Stomach (tissue), 9 donors: ENCODE data around the gene NANP. TPM values are rescaled to one million over a fixed set of nuclear protein-coding genes. Genes with fewer than 3 reads are reported as not detected.
"Not testable (repeated sequence)": the region's sequence is repeated elsewhere in the genome, so short reads cannot be mapped to it uniquely, and the experiment has no call there.

Experiments used
- DNase-seq, 2 donors: peaks; one replicate each; pipeline versions ENCODE4 v3.0.0 to v3.0.0-alpha.2; 2013 to 2019
- H3K27ac ChIP-seq, 5 donors: fragments of 200-600 bp in 4 of 5; sonication (generic) in 4 of 5; one replicate each; pipeline ENCODE4 v1.5.1; 2013 to 2019; ENCODE audit warnings: mild to moderate bottlenecking in 1 of 5, moderate library complexity in 1 of 5
- H3K27me3 ChIP-seq, 3 donors: fragments of 200-600 bp; sonication (generic); one replicate each; pipeline ENCODE4 v1.5.1; 2017 to 2019; ENCODE audit warnings: mixed run types in 1 of 3
- H3K36me3 ChIP-seq, 4 donors: fragments of 200-600 bp; sonication (generic); 1 replicate in 3 of 4; 2 replicates in 1 of 4; pipeline ENCODE4 v1.5.1; 2016 to 2019
- H3K4me1 ChIP-seq, 4 donors: fragments of 200-600 bp; sonication (generic); one replicate each; pipeline ENCODE4 v1.5.1; 2016 to 2019
- H3K4me3 ChIP-seq, 4 donors: fragments of 200-600 bp; sonication (generic) in 3 of 4; one replicate each; pipeline ENCODE4 v1.5.1; 2016 to 2019; ENCODE audit warnings: mild to moderate bottlenecking in 1 of 4
- H3K9me3 ChIP-seq, 4 donors: fragments of 200-600 bp; sonication (generic); one replicate each; pipeline ENCODE4 v1.5.1; 2016 to 2019
- EP300 ChIP-seq: sonication (generic); formaldehyde crosslinking; IDR thresholded peaks from one replicate; pipeline ENCODE4 v1.6.1; 2017; ENCODE audit warnings: antibody characterized with exemption
- POLR2A ChIP-seq, 4 donors: fragments of 450-650 bp; IDR thresholded peaks; one replicate each; pipeline ENCODE4 v1.6.1; 2016; ENCODE audit warnings: antibody characterized with exemption in 4 of 4, control low read depth in 2 of 4, mild to moderate bottlenecking in 1 of 4, moderate library complexity in 1 of 4
- POLR2AphosphoS5 ChIP-seq, 3 donors: sonication (generic); formaldehyde crosslinking; IDR thresholded peaks; one replicate each; pipeline ENCODE4 v1.6.1; 2016; ENCODE audit warnings: antibody characterized with exemption in 3 of 3
- WGBS, 5 donors: extraction: QIAGEN DNeasy Blood & Tissue Kit in 3 of 5; methylation state at CpG; one replicate each; pipeline versions ENCODE4 v1.1.5 to v1.1.7; 2013 to 2018; 5-methylcytosine and 5-hydroxymethylcytosine counted together
- intact Hi-C: fragments of 100-400 bp; cut with DNase I; formaldehyde crosslinking; loops from one replicate; pipeline ENCODE4 v1.15.1; 2023; ENCODE audit warnings: low total_unique reads
- polyA plus RNA-seq, 3 donors: library from polyadenylated mRNA; stranded (reverse); fragments of 200-250 nt; gene quantifications; one replicate each; pipeline ENCODE4 v1.2.3, GENCODE V29; 2013
- total RNA-seq, 5 donors: library from RNA; depleted of rRNA; stranded (reverse); fragments of >200 nt; gene quantifications; one replicate each; pipeline versions ENCODE4 v1.1.0 to v1.2.3, GENCODE V29; 2014 to 2016
- TF ChIP-seq, protein P1 (sequence below), 7 experiments: fragments of 450-650 bp in 4 of 7; fragments of 200-600 bp in 3 of 7; sonication (generic) in 3 of 7; IDR thresholded peaks; one replicate each; pipeline ENCODE4 v1.5.1; 2016 to 2019; ENCODE audit warnings: antibody characterized with exemption in 7 of 7, control low read depth in 2 of 7, mild to moderate bottlenecking in 1 of 7
- donor health status: healthy with polysubstance abuse.
- donor health status: Bipolar disorder and iron deficiency.
- donor health status: healthy.

Gene NANP
- total and polyA plus RNA-seq, 8 donors: under 0.01 to 5.7 (median 1.8) TPM

DNA sequence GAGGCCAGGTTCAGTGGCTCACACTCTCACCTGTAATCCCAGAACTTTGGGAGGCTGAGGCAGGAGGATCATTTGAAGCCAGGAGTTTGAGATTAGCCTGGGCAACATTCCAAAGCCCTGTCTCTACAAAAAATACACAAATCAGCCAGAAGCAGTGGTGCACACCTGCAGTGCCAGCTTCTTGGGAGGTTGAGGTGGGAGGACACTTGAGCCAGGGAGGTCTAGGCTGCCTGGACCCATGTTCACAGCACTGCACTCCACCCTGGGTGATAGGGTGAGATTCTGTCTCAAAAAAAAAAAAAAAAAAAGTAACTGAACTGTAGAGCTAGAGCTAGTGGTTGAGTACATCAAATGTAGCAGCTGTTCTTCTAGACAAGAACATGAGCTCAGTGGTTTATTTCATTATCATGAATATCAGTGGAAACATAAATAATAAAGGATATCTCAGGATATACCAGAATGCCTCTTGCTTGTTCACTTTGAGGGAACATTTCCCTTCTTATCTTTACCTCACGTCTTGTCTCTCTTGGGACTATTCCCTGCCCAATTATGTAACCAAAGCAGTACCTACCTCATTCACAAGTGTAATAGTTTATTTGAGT is 17.6 kb downstream of the NANP start:
- Histone ChIP-seq H3K4me1 (no peaks in the 10 kb centered on the region), H3K27ac (no peak overlapping the region), H3K9me3 (no peaks in the 10 kb centered on the region), H3K27me3 (no peaks in the 10 kb centered on the region), H3K4me3 (no peak overlapping the region), H3K36me3 (no peaks in the 10 kb centered on the region)
- 41 to 74% (median 46%) methylated on average over 1 of the region's 1 CpG for WGBS, 5 donors
- no peak for DNase-seq
- intact Hi-C loops: no loop called here
- TF ChIP-seq POLR2AphosphoS5 (IDR thresholded peaks at IDR 0.05) (no peak), EP300 (no peak), POLR2A (IDR thresholded peaks at IDR 0.05) (no peak)
- TF ChIP-seq, protein P1, sequence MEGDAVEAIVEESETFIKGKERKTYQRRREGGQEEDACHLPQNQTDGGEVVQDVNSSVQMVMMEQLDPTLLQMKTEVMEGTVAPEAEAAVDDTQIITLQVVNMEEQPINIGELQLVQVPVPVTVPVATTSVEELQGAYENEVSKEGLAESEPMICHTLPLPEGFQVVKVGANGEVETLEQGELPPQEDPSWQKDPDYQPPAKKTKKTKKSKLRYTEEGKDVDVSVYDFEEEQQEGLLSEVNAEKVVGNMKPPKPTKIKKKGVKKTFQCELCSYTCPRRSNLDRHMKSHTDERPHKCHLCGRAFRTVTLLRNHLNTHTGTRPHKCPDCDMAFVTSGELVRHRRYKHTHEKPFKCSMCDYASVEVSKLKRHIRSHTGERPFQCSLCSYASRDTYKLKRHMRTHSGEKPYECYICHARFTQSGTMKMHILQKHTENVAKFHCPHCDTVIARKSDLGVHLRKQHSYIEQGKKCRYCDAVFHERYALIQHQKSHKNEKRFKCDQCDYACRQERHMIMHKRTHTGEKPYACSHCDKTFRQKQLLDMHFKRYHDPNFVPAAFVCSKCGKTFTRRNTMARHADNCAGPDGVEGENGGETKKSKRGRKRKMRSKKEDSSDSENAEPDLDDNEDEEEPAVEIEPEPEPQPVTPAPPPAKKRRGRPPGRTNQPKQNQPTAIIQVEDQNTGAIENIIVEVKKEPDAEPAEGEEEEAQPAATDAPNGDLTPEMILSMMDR (IDR thresholded peaks at IDR 0.05): no peak

GRCh38 chr20:25605148-25605547 is 18.7 kb downstream of the NANP start:
- DNase-seq: peak in 1 of 2 donors; percentile 32
- no peaks in the 10 kb centered on the region for H3K4me1 ChIP-seq
- no peak overlapping the region for H3K27ac ChIP-seq
- H3K27me3 ChIP-seq: no peaks in the 10 kb centered on the region
- no peak for TF ChIP-seq POLR2A (IDR thresholded peaks at IDR 0.05)
- no peak for TF ChIP-seq EP300
- no peak for TF ChIP-seq POLR2AphosphoS5 (IDR thresholded peaks at IDR 0.05)
- TF ChIP-seq, protein P1 (IDR thresholded peaks at IDR 0.05): no peak
- intact Hi-C loops: no loop called here
- H3K36me3 ChIP-seq: no peaks in the 10 kb centered on the region
- no peak overlapping the region for H3K4me3 ChIP-seq
- H3K9me3 ChIP-seq: no peaks in the 10 kb centered on the region
- 74 to 78% (median 75%) methylated on average over 7 of the region's 7 CpGs for WGBS, 5 donors

DNA sequence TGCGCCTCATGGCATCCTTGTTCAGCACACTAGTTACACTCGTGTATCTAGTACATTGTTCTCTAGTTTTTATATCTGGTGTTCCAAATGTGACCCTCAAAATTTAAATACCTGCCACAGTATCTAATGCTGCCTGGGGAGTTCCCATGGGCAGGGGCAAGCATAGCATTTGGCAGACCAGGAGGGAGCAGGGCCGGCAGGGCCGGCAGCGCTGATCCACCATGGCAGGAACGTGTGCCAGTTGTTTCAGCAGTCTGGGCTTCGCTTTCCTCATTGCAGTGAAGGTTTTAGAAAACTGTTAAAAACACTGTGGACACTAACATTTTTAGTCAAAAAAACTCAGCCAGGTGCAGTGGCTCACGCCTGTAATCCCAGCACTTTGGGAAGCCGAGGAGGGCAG is 19.2 kb downstream of the NANP start:
- Histone ChIP-seq H3K27me3 (no peaks in the 10 kb centered on the region), H3K27ac (no peak overlapping the region), H3K9me3 (no peaks in the 10 kb centered on the region), H3K36me3 (no peaks in the 10 kb centered on the region), H3K4me1 (no peaks in the 10 kb centered on the region), H3K4me3 (no peak overlapping the region)
- intact Hi-C loops: no loop called here
- no peak for DNase-seq
- no peak for TF ChIP-seq POLR2AphosphoS5 (IDR thresholded peaks at IDR 0.05)
- TF ChIP-seq EP300: no peak
- TF ChIP-seq, protein P1 (IDR thresholded peaks at IDR 0.05): no peak
- no peak for TF ChIP-seq POLR2A (IDR thresholded peaks at IDR 0.05)
- 84 to 90% (median 88%) methylated on average over 7 to 9 of the region's 9 CpGs for WGBS, 5 donors

DNA sequence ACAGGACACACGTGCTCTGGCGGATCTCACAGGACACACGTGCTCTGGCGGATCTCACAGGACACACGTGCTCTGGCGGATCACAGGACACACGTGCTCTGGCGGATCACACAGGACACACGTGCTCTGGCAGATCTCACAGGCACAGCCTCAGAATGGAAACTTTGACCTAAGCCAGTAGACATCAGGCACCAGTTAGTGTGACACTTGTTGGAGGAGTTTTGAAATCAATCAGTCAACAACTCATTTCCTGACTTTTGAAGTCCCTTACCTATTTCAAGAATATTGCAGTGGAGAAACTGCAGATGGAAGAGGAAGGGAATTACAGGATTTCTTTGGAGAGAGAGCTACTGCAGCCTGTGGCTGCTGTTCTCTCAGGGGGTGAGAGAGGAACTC is 20.9 kb downstream of the NANP start:
- 71 to 94% (median 91%) methylated on average over 3 to 9 of the region's 9 CpGs for WGBS, 5 donors
- DNase-seq, H3K27ac ChIP-seq, intact Hi-C loops, H3K27me3 ChIP-seq, H3K4me3 ChIP-seq, H3K9me3 ChIP-seq, H3K4me1 ChIP-seq, H3K36me3 ChIP-seq: not testable (repeated sequence)

DNA sequence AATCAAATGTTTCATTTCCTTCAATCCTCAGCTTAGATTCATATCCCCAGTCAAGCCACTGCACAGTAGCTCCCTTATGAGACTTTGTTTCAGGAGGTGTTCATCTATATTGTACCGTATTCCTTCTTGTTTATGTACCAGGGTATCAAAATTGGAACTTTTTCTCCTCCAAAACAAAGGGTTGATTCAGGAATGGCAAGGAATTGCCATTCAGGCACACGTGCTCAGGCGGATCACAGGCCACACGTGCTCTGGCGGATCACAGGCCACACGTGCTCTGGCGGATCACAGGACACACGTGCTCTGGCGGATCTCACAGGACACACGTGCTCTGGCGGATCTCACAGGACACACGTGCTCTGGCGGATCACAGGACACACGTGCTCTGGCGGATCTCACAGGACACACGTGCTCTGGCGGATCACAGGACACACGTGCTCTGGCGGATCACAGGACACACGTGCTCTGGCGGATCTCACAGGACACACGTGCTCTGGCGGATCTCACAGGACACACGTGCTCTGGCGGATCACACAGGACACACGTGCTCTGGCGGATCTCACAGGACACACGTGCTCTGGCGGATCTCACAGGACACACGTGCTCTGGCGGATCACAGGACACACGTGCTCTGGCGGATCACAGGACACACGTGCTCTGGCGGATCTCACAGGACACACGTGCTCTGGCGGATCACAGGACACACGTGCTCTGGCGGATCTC is 21.5 kb downstream of the NANP start:
- H3K4me3 ChIP-seq, H3K36me3 ChIP-seq, H3K27ac ChIP-seq, H3K4me1 ChIP-seq, DNase-seq, intact Hi-C loops, H3K27me3 ChIP-seq, H3K9me3 ChIP-seq: not testable (repeated sequence)
- WGBS, 5 donors: 93 to 97% (median 95%) methylated on average over 11 to 39 of the region's 39 CpGs
